ENCODE results near the gene XPO1.
"Not testable (repeated sequence)": the region's sequence is repeated elsewhere in the genome, so short reads cannot be mapped to it uniquely, and the experiment has no call there.

DNA sequence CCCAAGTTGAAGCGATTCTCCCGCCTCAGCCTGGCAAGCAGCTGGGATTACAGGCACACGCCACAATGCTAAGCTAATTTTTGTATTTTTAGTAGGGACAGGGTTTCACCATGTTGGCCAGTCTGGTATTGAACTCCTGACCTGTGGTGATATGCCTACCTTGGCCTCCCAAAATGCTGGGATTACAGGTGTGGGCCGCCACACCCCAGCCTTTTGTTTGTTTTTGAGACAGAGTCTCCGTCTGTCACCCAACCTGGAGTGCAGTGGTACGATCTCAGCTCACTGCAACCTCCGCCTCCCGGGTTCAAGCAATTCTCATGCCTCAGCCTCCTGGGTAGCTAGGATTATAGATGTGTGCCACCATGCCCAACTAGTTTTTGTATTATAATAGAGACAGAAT is 83.2 kb downstream of the XPO1 start:
- TF ChIP-seq, protein P1, sequence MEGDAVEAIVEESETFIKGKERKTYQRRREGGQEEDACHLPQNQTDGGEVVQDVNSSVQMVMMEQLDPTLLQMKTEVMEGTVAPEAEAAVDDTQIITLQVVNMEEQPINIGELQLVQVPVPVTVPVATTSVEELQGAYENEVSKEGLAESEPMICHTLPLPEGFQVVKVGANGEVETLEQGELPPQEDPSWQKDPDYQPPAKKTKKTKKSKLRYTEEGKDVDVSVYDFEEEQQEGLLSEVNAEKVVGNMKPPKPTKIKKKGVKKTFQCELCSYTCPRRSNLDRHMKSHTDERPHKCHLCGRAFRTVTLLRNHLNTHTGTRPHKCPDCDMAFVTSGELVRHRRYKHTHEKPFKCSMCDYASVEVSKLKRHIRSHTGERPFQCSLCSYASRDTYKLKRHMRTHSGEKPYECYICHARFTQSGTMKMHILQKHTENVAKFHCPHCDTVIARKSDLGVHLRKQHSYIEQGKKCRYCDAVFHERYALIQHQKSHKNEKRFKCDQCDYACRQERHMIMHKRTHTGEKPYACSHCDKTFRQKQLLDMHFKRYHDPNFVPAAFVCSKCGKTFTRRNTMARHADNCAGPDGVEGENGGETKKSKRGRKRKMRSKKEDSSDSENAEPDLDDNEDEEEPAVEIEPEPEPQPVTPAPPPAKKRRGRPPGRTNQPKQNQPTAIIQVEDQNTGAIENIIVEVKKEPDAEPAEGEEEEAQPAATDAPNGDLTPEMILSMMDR (conservative IDR thresholded peaks at IDR 0.05; ENCODE audit: low read depth, low read length), result not testable (repeated sequence)
- TF ChIP-seq EZH2 (IDR thresholded peaks at IDR 0.05; ENCODE audit: borderline replicate concordance, low read depth, low read length, poor library complexity, severe bottlenecking), result not testable (repeated sequence)
